Liver (tissue), 2 donors: ENCODE measurements around the gene CPT1B.

ENCODE experiments used
- RAD21 ChIP-seq, 2 donors: IDR thresholded peaks; 2 replicates each; pipeline ENCODE4 v1.6.1; 2016; ENCODE audit warnings: antibody characterized with exemption in 2 of 2, mild to moderate bottlenecking in 2 of 2
- REST ChIP-seq: IDR thresholded peaks from 2 replicates; pipeline ENCODE4 v1.6.1; 2016; ENCODE audit warnings: antibody characterized with exemption, mild to moderate bottlenecking
- ZBTB33 ChIP-seq: IDR thresholded peaks from 2 replicates; pipeline ENCODE4 v1.6.1; 2016; ENCODE audit warnings: antibody characterized with exemption
- donor health status: healthy.

- no peak for TF ChIP-seq REST
- no peak for TF ChIP-seq RAD21 (IDR thresholded peaks at IDR 0.05)
- no peak for TF ChIP-seq ZBTB33
These were observed 53.5 kb downstream of the CPT1B start for GRCh38 chr22:50524676-50525103.
